ENCODE measurements around the gene MACROD2. TPM values are rescaled to one million over a fixed set of nuclear protein-coding genes. Genes with fewer than 3 reads are reported as not detected.

MACROD2 gene
- total RNA-seq, 4 donors from 2014 or later, result 8.7 to 17.8 (median 10.8) TPM

- intact Hi-C loops (cut with DNase I), result no loop called here
- no peaks in the 10 kb centered on the region for H3K27me3 ChIP-seq
- H3K4me1 ChIP-seq, result no peaks in the 10 kb centered on the region
- no peak for DNase-seq
- TF ChIP-seq CTCF (IDR thresholded peaks at IDR 0.05) (no peak), POLR2A (IDR thresholded peaks at IDR 0.05) (no peak)
- H3K4me3 ChIP-seq (replicated peaks in 1 of 3), result no peak overlapping the region
- H3K36me3 ChIP-seq, result no peaks in the 10 kb centered on the region
- no peaks in the 10 kb centered on the region for H3K9me3 ChIP-seq
- 89 to 100% methylated on average over 1 of the region's 1 CpG for WGBS, 2 donors
- H3K27ac ChIP-seq, result no peak overlapping the region
These were observed 530.1 kb downstream of the MACROD2 start for GRCh38 chr20:14525426-14525825.

- 94 to 95% methylated on average over 12 of the region's 12 CpGs for WGBS, 2 donors
- Histone ChIP-seq H3K36me3 (no peaks in the 10 kb centered on the region), H3K27ac (no peak overlapping the region), H3K27me3 (no peaks in the 10 kb centered on the region), H3K4me1 (no peaks in the 10 kb centered on the region), H3K4me3 (replicated peaks in 1 of 3) (no peak overlapping the region), H3K9me3 (no peaks in the 10 kb centered on the region)
- no peak for TF ChIP-seq CTCF (IDR thresholded peaks at IDR 0.05)
- no peak for TF ChIP-seq POLR2A (IDR thresholded peaks at IDR 0.05)
- DNase-seq, result no peak
- intact Hi-C loops (cut with DNase I), result no loop called here
These were observed 531.6 kb downstream of the MACROD2 start for GRCh38 chr20:14526891-14527290.

- no peak overlapping the region for H3K4me3 ChIP-seq (replicated peaks in 1 of 3)
- no peaks in the 10 kb centered on the region for H3K9me3 ChIP-seq
- no peaks in the 10 kb centered on the region for H3K27me3 ChIP-seq
- DNase-seq, result no peak
- 45 to 59% methylated on average over 5 of the region's 5 CpGs for WGBS, 2 donors
- TF ChIP-seq POLR2A (IDR thresholded peaks at IDR 0.05) (no peak), CTCF (IDR thresholded peaks at IDR 0.05) (no peak)
- H3K36me3 ChIP-seq, result no peaks in the 10 kb centered on the region
- H3K27ac ChIP-seq, result no peak overlapping the region
- intact Hi-C loops (cut with DNase I), result no loop called here
- no peaks in the 10 kb centered on the region for H3K4me1 ChIP-seq
These were observed 536.5 kb downstream of the MACROD2 start for GRCh38 chr20:14531786-14532185.

GRCh38 chr20:14536738-14537137, 541.4 kb downstream of the MACROD2 start:
- 82 to 95% methylated on average over 1 of the region's 1 CpG for WGBS, 2 donors

GRCh38 chr20:14538433-14538832, 543.1 kb downstream of the MACROD2 start:
- no peak for TF ChIP-seq POLR2A (IDR thresholded peaks at IDR 0.05)
- TF ChIP-seq CTCF (IDR thresholded peaks at IDR 0.05), result no peak
- Histone ChIP-seq H3K27me3 (no peaks in the 10 kb centered on the region), H3K4me3 (replicated peaks in 1 of 3) (no peak overlapping the region), H3K27ac (no peak overlapping the region), H3K4me1 (no peaks in the 10 kb centered on the region), H3K9me3 (no peaks in the 10 kb centered on the region), H3K36me3 (no peaks in the 10 kb centered on the region)
- intact Hi-C loops (cut with DNase I), result no loop called here
- WGBS, 2 donors, result 95% methylated on average over 5 of the region's 5 CpGs
- no peak for DNase-seq

More at GRCh38 chr20:14536738-14537137, 541.4 kb downstream of the MACROD2 start:
- intact Hi-C loops (cut with DNase I), result no loop called here
- no peak for DNase-seq
- Histone ChIP-seq H3K9me3 (no peaks in the 10 kb centered on the region), H3K4me1 (no peaks in the 10 kb centered on the region), H3K4me3 (replicated peaks in 1 of 3) (no peak overlapping the region), H3K27me3 (no peaks in the 10 kb centered on the region), H3K27ac (no peak overlapping the region), H3K36me3 (no peaks in the 10 kb centered on the region)
- TF ChIP-seq CTCF (IDR thresholded peaks at IDR 0.05) (no peak), POLR2A (IDR thresholded peaks at IDR 0.05) (no peak)
